Caco-2 (cell line): ENCODE results near the gene PAK1. TPM values are rescaled to one million over a fixed set of nuclear protein-coding genes. Genes with fewer than 3 reads are reported as not detected.

Experiments used
- BruUV-seq: library from RNA; stranded (reverse); fragments of 400-500 nt; replicated peaks from 2 replicates; lab custom pipeline; 2021; lab: Mats Ljungman, UMichigan
- CTCF ChIA-PET: fragments of 300-600 bp; sonication (Branson Sonifier 250); formaldehyde crosslinking; loops from one replicate; lab custom pipeline; 2022; ENCODE audit warnings: antibody characterized with exemption; lab: Charles Lee
- POLR2A ChIA-PET: fragments of 300-600 bp; sonication (Branson Sonifier 250); formaldehyde crosslinking; loops from one replicate; lab custom pipeline; 2022; ENCODE audit warnings: antibody characterized with exemption; lab: Charles Lee
- DNase-seq, 2 experiments: peaks; one replicate each; pipeline versions ENCODE4 v3.0.0 to v3.0.0-alpha.2; 2020 to 2022
- H3K27me3 ChIP-seq: replicated peaks from 2 replicates; pipeline ENCODE4 v1.6.0; 2011; ENCODE audit warnings: low read length; ENCODE audit not compliant: control insufficient read depth, insufficient read depth
- H3K36me3 ChIP-seq: 2 replicates; pipeline ENCODE4 v1.5.1; 2011; ENCODE audit warnings: low read length; ENCODE audit not compliant: control insufficient read depth, insufficient read depth
- H3K4me1 ChIP-seq: fragments of 250-450 bp; sonication (Bioruptor Pico); 2 replicates; pipeline ENCODE4 v1.5.1; 2020; ENCODE audit warnings: mild to moderate bottlenecking
- H3K4me3 ChIP-seq: 2 replicates; pipeline ENCODE4 v1.5.1; 2011; ENCODE audit warnings: low read depth, mild to moderate bottlenecking, control low read depth, low read length
- H3K9me3 ChIP-seq: fragments of 250-450 bp; sonication (Bioruptor Pico); 2 replicates; pipeline ENCODE4 v1.5.1; 2020; ENCODE audit warnings: mild to moderate bottlenecking, moderate library complexity
- H3K27ac Mint-ChIP-seq: one replicate; pipeline ENCODE4 v1.8.0; 2022; ENCODE audit warnings: mixed read lengths; ENCODE audit not compliant: unreplicated experiment
- H3K27me3 Mint-ChIP-seq: one replicate; pipeline ENCODE4 v1.8.0; 2022; ENCODE audit warnings: mixed read lengths; ENCODE audit not compliant: insufficient read depth, unreplicated experiment
- H3K36me3 Mint-ChIP-seq: one replicate; pipeline ENCODE4 v1.8.0; 2022; ENCODE audit warnings: mild to moderate bottlenecking, mixed read lengths; ENCODE audit not compliant: insufficient read depth, unreplicated experiment
- H3K4me1 Mint-ChIP-seq: one replicate; pipeline ENCODE4 v1.8.0; 2022; ENCODE audit warnings: low read depth, mixed read lengths; ENCODE audit not compliant: unreplicated experiment
- H3K4me3 Mint-ChIP-seq: one replicate; pipeline ENCODE4 v1.8.0; 2022; ENCODE audit warnings: mild to moderate bottlenecking, moderate library complexity, mixed read lengths; ENCODE audit not compliant: unreplicated experiment
- H3K9me3 Mint-ChIP-seq: one replicate; pipeline ENCODE4 v1.8.0; 2022; ENCODE audit warnings: mixed read lengths; ENCODE audit not compliant: unreplicated experiment
- intact Hi-C: fragments of 100-400 bp; cut with micrococcal nuclease; formaldehyde crosslinking; loops from one replicate; pipeline ENCODE4 v1.10.0; 2022; ENCODE audit not compliant: unreplicated experiment
- total RNA-seq: library from RNA; stranded (reverse); gene quantifications from 2 replicates; pipeline ENCODE4 v1.2.3, GENCODE V29; 2022
- TF ChIP-seq, protein P1 (sequence below), 2 experiments: fragments of 200-600 bp in 1 of 2; IDR thresholded peaks; 1 replicate in 1 of 2; 2 replicates in 1 of 2; pipeline versions ENCODE4 v1.5.1 to v1.8.0; 2011 to 2022; ENCODE audit warnings: antibody characterized with exemption in 1 of 2, control low read depth in 1 of 2, inconsistent platforms in 1 of 2, low read depth in 1 of 2, low read length in 1 of 2, mild to moderate bottlenecking in 1 of 2, moderate library complexity in 1 of 2; ENCODE audit not compliant: insufficient read depth in 1 of 2, severe bottlenecking in 1 of 2, unreplicated experiment in 1 of 2

Gene PAK1
- total RNA-seq, 1 experiment from 2014 or later: 81.1 TPM

DNA sequence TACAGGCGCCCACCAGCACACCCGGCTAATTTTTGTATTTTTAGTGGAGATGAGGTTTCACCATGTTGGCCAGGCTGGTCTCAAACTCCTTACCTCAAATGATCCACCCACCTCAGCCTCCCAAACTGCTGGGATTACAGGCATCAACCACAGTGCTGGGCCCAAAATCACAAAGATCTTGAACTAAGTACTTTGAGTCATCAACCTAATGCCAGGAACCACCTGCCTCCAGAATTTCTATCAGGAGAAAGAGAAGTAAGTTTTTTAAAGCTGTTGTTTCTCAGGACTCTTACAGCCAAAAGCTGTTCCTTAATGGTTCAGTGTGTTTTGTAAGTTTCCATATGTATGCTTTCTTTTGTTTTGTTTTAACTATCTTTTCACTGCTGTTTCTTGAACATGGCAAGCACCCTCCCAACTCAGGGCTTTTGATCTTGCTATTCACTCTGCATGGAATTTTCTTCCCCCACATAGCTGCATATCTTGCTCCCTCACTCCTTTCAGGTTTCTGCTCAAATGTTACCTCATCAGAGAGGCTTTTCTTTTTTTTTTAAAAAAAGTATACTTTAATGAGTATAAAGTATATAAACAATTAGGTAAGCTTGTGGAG, 6.0 kb upstream of the PAK1 start:
- Mint-ChIP-seq H3K4me3 (no peak overlapping the region), H3K27me3 (no peaks in the 10 kb centered on the region), H3K27ac (no peak overlapping the region), H3K36me3 (no peaks in the 10 kb centered on the region), H3K4me1 (peaks cover 6% of the 10 kb centered on the region), H3K9me3 (peaks cover 4% of the 10 kb centered on the region)
- no peaks in the 10 kb centered on the region for H3K9me3 ChIP-seq
- no peak for DNase-seq
- no TSS peak for BruUV-seq
- peaks cover 4% of the 10 kb centered on the region; the same call in 1 of the 2 replicates for H3K4me1 ChIP-seq
- TF ChIP-seq, protein P1, sequence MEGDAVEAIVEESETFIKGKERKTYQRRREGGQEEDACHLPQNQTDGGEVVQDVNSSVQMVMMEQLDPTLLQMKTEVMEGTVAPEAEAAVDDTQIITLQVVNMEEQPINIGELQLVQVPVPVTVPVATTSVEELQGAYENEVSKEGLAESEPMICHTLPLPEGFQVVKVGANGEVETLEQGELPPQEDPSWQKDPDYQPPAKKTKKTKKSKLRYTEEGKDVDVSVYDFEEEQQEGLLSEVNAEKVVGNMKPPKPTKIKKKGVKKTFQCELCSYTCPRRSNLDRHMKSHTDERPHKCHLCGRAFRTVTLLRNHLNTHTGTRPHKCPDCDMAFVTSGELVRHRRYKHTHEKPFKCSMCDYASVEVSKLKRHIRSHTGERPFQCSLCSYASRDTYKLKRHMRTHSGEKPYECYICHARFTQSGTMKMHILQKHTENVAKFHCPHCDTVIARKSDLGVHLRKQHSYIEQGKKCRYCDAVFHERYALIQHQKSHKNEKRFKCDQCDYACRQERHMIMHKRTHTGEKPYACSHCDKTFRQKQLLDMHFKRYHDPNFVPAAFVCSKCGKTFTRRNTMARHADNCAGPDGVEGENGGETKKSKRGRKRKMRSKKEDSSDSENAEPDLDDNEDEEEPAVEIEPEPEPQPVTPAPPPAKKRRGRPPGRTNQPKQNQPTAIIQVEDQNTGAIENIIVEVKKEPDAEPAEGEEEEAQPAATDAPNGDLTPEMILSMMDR (IDR thresholded peaks at IDR 0.05; ENCODE audit: insufficient read depth in 1 of 2, low read depth in 1 of 2, low read length in 1 of 2, severe bottlenecking in 1 of 2, unreplicated experiment in 1 of 2): no peak
- no peaks in the 10 kb centered on the region for H3K36me3 ChIP-seq
- ChIA-PET POLR2A (interaction anchor here (0.7 kb wide), 1 partner anchor 109 kb away, joined by 10 read pairs; no protein-coding TSS in a partner anchor), CTCF (interaction anchor here (0.6 kb wide), 1 partner anchor 20 kb away, joined by 10 read pairs; no protein-coding TSS in a partner anchor)
- H3K27me3 ChIP-seq: no peaks in the 10 kb centered on the region
- intact Hi-C loops: no loop called here
- H3K4me3 ChIP-seq: no peak overlapping the region

GRCh38 chr11:77475206-77475605, 1.3 kb upstream of the PAK1 start:
- Mint-ChIP-seq H3K36me3 (peaks cover 20% of the 10 kb centered on the region), H3K27ac (peak overlapping the region; percentile 96), H3K4me1 (peaks cover 21% of the 10 kb centered on the region), H3K9me3 (no peaks in the 10 kb centered on the region), H3K4me3 (peak overlapping the region; percentile 93), H3K27me3 (no peaks in the 10 kb centered on the region)
- no TSS peak for BruUV-seq
- POLR2A ChIA-PET: interaction anchor here (0.8 kb wide), 1 partner anchor 115 kb away, joined by 4 read pairs; no protein-coding TSS in a partner anchor
- Histone ChIP-seq H3K36me3 (no peaks in the 10 kb centered on the region), H3K27me3 (no peaks in the 10 kb centered on the region), H3K4me3 (no peak overlapping the region), H3K4me1 (peaks cover 25% of the 10 kb centered on the region), H3K9me3 (no peaks in the 10 kb centered on the region)
- CTCF ChIA-PET: interaction anchor here (0.8 to 1.1 kb wide), 5 partner anchors 11 to 279 kb away, joined by 3 to 6 read pairs (median 3); partner anchors contain the start of gene AQP11
- DNase-seq: no peak
- TF ChIP-seq, protein P1 (IDR thresholded peaks at IDR 0.05; ENCODE audit: insufficient read depth in 1 of 2, low read depth in 1 of 2, low read length in 1 of 2, severe bottlenecking in 1 of 2, unreplicated experiment in 1 of 2): no peak
- intact Hi-C loops: no loop called here

DNA sequence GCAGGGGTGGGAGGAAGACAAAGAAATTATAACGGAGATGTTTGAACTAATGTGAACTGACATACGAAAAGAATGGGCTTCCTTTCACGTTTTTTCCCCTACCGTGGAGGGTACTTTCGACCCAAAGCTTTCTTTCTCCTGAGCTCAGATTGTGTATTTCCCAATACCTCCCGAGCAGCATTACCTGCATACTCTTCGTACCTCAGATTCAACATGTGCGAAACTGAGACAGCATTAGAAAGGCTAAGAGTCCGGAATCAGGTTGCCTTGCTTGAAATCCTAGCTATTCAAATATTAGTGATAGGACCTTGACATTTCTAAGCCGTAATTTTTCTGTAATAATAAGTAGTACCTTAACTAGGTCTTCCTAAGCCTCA, 778 bp upstream of the PAK1 start:
- Mint-ChIP-seq H3K27ac (peak overlapping the region; percentile 96), H3K27me3 (no peaks in the 10 kb centered on the region), H3K9me3 (no peaks in the 10 kb centered on the region), H3K36me3 (peaks cover 20% of the 10 kb centered on the region), H3K4me1 (peaks cover 25% of the 10 kb centered on the region), H3K4me3 (peak overlapping the region; percentile 93)
- H3K9me3 ChIP-seq: no peaks in the 10 kb centered on the region
- intact Hi-C loops: loop anchor here (1.0 to 5.0 kb wide), 6 partner anchors 41 to 347 kb away; partner anchors contain the start of gene MYO7A
- H3K27me3 ChIP-seq: no peaks in the 10 kb centered on the region
- no peaks in the 10 kb centered on the region for H3K36me3 ChIP-seq
- TSS peak; percentile 70 for BruUV-seq
- ChIA-PET POLR2A (interaction anchor here (0.8 kb wide), 1 partner anchor 116 kb away, joined by 4 read pairs; no protein-coding TSS in a partner anchor), CTCF (interaction anchor here (0.8 to 1.1 kb wide), 6 partner anchors 10 to 279 kb away, joined by 3 to 6 read pairs (median 3); partner anchors contain the start of gene AQP11)
- TF ChIP-seq, protein P1 (IDR thresholded peaks at IDR 0.05; ENCODE audit: insufficient read depth in 1 of 2, low read depth in 1 of 2, low read length in 1 of 2, severe bottlenecking in 1 of 2, unreplicated experiment in 1 of 2): no peak
- no peak for DNase-seq
- peaks cover 30% of the 10 kb centered on the region for H3K4me1 ChIP-seq
- H3K4me3 ChIP-seq: peak overlapping the region; percentile 93
